Measurements from ENCODE around the gene LY9.

LY9 gene

GRCh38 chr1:160752406-160752805 lies 43.6 kb upstream of the LY9 start:
- H3K27ac ChIP-seq, result no peak overlapping the region
- no peak for TF ChIP-seq CTCF (IDR thresholded peaks at IDR 0.05)
- DNase-seq (ENCODE audit: low spot score), result no peak
- no peak overlapping the region for H3K4me3 ChIP-seq

DNA sequence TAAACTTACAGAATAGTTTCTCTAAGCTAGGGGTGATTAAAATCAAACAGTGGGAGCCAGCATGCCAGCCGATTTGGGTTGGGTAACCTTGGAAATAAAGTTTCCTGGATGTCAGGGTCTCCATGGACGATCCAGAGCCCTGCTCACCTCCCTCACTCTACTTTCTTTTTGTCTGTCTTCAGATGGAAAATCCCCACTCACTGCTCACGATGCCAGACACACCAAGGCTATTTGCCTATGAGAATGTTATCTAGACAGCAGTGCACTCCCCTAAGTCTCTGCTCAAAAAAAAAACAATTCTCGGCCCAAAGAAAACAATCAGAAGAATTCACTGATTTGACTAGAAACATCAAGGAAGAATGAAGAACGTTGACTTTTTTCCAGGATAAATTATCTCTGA lies 43.0 kb upstream of the LY9 start:
- DNase-seq (ENCODE audit: low spot score), result no peak
- Histone ChIP-seq H3K4me3 (no peak overlapping the region), H3K27ac (no peak overlapping the region)
- TF ChIP-seq CTCF (IDR thresholded peaks at IDR 0.05), result no peak

- Histone ChIP-seq H3K27ac (no peak overlapping the region), H3K4me3 (no peak overlapping the region)
- no peak for DNase-seq (ENCODE audit: low spot score)
- TF ChIP-seq CTCF (IDR thresholded peaks at IDR 0.05), result no peak
These were observed 42.4 kb upstream of the LY9 start for GRCh38 chr1:160753594-160753993.

GRCh38 chr1:160755461-160755860 lies 40.5 kb upstream of the LY9 start:
- no peak overlapping the region for H3K27ac ChIP-seq
- TF ChIP-seq CTCF (IDR thresholded peaks at IDR 0.05), result no peak
- H3K4me3 ChIP-seq, result no peak overlapping the region
- DNase-seq (ENCODE audit: low spot score), result no peak

DNA sequence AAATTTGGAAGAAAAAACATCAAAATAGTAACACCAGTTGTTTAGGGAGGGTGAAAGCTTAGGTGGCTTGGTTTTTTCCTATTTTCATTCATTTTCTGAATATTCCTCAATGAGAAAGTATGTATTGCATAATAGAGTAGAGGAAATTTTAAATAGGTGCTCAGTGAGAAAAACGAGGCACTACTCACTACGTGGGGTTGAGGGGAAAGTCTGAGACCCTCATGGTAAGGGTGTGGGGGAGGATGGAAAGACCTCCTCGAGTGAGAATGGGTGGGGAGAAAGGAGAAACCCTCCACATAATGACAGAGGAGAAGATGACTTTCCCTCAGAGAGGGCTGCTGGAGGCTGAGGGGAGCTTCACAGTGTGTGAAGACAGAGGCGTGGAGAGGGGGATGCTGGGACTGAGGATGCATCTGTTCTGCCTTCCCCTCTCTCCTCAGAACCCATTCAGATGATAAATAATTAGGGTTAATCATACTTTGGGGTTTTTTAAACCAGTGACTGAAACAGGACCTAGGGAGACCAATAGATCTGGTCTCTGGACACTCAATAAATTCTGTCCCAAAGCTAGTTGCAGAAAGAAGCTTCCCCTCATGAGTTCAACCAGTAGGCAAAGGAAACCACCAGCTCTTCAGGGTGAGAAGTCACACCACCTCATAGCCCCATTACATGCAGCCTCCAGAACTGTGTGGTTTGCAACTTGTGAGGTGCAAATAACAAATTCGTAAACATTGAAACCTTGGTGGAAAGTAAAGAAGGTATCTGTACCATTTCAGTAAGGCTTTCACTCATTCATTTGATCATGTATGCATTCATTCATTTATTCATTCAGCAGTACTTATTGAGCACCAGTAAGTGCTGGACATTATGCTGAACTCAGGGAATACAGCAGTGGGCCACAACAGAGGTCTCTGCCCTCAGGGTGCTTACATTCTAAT lies 39.8 kb upstream of the LY9 start:
- H3K4me3 ChIP-seq, result no peak overlapping the region
- no peak for DNase-seq (ENCODE audit: low spot score)
- no peak overlapping the region for H3K27ac ChIP-seq
- TF ChIP-seq CTCF (IDR thresholded peaks at IDR 0.05), result no peak

GRCh38 chr1:160756849-160757201 lies 39.1 kb upstream of the LY9 start:
- no peak for TF ChIP-seq CTCF (IDR thresholded peaks at IDR 0.05)
- Histone ChIP-seq H3K4me3 (no peak overlapping the region), H3K27ac (no peak overlapping the region)
- no peak for DNase-seq (ENCODE audit: low spot score)

DNA sequence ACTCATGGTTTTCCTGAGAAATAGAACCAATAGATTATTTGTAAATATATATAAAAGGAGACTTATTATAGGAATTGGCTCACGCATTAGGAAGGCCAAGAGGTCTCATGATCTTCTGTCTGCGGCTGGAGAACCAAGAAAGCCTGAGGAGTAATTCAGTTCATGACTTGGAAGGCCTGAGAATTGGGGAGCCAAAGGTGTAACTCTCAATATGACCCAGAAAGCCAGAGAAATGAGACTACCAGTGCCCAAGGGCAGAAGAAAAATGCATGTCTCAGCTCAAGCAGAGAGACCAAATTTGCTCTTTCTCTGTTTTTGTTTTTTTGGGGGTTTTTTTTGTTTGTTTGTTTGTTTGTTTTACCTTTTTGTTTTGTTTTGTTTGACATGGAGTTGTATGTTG lies 37.5 kb upstream of the LY9 start:
- no peak for TF ChIP-seq CTCF (IDR thresholded peaks at IDR 0.05)

More for the DNA sequence above, 37.5 kb upstream of the LY9 start:
- no peak for DNase-seq (ENCODE audit: low spot score)
- no peak overlapping the region for H3K4me3 ChIP-seq
- H3K27ac ChIP-seq, result no peak overlapping the region
